Activated CD4-positive, alpha-beta T cell treated with anti-CD3 and anti-CD28 coated beads, Interleukin-10, Interleukin-2, amounts not matched to agents 100 ng/mL and 50 ng/mL, durations not matched to agents 16 hours and 8 hours (primary cell): ENCODE measurements around the gene UBE2Q2.
"Not testable (repeated sequence)": the region's sequence is repeated elsewhere in the genome, so short reads cannot be mapped to it uniquely, and the experiment has no call there.

Experiments used
- DNase-seq: peaks from one replicate; pipeline ENCODE4 v3.0.0-alpha.2; 2020

The UBE2Q2 gene

DNA sequence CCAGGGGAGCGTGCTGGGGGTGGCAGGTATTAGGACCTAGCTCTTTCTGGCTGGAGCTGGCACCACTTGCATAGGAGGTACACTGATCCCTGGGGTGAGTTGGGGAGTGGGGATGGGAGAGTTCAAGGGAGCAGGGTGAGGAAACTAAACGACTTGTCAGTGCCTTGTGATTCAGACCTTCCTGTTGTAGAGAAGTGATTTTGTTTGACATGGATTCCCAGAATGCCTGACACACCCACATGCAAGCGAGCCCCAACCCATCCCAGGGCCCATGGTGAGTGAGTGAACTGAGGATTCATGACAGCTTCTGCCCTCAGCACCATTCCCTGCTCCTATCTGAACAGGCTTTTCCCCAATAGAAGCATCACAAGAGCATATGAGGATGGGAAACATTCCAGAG is 15.6 kb upstream of the UBE2Q2 start:
- no peak for DNase-seq

DNA sequence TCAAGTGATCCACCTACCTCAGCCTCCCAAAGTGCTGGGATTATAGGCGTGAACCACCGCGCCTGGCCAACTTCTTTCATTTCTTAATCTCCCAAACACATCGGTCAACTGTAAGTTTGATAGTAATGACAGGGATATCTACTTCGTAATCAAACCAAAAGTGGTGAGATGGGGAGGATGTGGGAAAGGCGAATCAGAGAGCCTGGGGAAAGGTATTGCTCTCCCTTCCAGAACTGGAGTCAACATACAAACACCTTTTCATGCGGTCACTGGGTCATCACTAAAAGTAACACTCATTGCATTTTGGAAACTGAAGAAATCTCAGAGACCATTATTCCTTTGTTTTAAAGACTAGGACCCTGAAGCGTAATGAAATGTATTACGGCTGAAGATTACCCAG is 14.8 kb upstream of the UBE2Q2 start:
- DNase-seq, result peak; percentile 36

DNA sequence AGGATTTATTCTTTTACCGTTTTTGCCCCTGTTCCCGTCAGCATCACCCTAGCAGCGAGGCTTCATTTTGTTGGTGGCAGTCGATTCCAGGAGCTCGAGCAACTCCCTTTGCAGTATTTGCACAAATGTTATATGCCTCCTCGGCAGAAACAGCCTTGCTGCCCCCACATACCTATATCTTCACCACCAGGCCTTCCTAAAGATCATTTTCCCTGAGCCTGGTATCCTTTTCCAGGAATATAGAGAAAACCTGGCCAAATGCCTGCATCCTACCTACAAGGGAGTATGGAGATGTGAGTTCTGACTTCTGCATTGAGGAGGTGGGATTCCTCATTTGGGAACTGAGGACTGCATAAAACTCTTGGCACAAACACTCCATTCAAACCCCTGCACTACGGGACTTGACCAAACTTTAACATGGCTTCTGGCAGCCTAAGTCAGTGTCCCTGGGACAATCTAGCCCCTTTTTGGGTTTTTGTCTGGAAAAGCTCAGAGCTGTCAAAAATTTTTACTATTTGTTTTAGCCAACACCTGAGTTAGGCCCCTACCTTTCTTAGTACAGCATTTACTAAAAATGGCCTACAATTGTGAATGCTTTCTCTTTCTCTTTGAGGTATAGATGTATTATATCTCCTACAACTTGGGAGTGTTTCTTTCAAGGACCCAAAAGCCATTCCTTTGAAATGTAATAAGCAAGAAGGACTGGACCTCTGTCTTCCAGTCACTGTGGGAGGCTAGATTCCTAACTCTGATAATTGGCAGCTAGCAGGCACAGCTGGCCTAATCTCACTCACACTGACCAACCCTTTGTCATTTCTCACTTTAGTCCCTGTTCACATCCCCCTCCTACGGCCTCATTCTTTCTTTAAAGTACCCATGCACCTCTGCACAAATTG is 12.1 kb upstream of the UBE2Q2 start:
- DNase-seq, result no peak

DNA sequence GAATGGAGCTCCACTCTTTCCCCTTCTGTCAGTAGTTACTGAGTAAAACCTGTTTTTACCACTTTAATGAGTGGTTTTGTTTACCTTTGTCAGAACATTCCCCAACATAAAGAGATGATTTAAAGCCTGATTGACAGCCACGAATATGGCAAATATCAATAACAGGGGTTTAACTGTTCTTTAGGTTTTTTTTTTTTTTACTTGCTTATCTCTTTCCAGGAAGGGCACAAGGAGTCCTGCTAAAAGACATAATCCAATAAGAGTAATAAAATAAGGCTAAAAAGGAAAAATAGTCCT is 11.5 kb upstream of the UBE2Q2 start:
- DNase-seq, result no peak

DNA sequence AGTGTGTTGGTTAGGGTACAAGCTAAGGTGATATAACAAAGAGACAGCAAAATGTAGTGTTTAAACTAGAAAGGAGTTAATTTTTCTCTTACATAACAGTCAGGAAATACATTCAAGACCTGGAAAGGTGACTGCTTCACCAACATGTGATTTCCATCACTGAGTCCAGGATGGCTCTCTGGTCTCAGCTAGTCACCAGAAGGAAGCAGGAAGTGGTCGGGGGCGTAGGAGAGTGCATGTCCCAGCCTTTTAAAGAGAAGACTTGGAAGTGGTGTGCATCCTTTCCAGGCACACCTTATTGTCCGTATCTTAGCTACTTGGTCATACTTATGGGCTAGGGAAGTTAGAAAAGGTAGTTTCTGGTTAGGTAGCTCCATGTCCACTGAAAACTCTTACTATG is 11.1 kb upstream of the UBE2Q2 start:
- no peak for DNase-seq

DNA sequence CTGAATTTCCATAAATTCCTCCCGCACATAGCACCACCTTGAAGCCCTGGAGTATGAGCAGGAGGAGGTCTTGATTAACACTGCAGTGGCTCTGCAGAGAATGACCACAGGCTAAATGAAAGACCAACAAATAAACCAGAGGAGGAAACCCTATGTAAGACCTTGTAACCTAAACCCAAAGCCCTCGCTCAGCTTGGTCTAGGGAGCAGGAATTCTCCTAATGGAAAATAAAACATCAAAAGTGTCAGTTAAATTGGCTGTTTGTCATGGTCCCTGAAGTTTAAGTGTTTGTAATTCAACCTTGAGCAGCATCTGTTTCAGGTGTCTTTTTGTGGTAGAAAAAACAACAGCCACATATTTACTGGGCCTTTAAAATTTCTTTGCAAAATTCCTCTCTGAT is 9.2 kb upstream of the UBE2Q2 start:
- DNase-seq, result no peak

DNA sequence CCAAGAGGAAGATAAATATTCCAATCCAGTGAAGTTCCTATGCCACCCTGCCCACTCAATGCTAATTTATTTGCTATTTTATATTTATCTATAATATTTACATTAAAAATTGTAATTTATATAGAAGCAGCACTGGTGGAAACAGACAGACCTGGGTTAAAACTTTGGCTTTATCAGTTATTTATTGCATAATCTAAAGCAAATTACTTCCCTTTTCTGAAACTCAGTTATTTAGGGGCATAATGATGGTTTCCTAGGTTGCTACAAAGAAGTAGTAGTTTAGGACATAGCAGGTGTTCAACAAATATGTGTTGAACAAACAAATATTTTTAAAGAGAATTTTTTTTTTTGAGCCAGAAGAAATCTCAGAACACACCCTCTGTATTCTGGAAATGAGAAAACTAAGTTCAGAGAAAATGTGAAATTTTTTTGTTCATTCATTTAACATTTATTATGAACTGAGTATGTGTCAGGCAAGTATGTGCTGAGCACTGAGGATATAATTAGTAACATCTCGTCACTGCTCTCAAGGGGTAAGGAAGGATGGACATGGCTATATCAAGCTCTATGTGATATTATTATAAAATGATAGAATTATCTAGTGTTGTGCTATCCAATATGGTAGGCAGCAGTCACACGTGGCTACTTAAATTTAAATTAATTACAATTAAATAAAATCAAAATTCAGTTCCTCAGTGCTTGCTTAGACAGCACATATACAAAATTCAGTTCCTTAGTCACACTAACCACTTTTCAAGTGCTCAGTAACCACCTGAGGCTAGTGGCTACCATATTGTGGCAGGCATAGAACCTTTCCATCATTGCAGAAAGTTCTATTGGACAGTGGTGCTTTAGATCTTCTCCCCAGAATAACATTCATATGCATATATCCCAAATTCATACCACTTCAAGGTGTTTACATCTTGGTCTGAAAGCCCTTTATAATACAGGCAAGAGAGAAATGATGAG is 7.0 kb upstream of the UBE2Q2 start:
- DNase-seq, result peak; percentile 25

DNA sequence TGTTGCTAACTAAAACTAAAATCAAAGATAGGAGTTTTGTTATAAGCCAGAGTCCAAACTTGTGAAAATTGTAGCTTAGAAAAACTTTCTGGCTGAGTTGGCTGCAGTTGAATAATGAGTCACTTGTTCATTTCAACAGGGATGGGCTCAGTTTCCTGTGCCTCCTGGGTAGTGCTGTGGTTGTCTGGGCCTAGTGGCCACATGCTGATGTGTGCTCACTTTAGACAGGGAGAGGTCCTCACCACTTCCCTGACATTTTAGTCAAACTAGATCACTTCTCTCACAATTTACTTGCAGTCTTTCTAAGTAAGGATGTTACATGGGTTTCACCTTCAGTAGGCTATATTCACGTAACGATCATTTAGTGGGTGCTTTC is 6.3 kb upstream of the UBE2Q2 start:
- DNase-seq, result peak; percentile 97

DNA sequence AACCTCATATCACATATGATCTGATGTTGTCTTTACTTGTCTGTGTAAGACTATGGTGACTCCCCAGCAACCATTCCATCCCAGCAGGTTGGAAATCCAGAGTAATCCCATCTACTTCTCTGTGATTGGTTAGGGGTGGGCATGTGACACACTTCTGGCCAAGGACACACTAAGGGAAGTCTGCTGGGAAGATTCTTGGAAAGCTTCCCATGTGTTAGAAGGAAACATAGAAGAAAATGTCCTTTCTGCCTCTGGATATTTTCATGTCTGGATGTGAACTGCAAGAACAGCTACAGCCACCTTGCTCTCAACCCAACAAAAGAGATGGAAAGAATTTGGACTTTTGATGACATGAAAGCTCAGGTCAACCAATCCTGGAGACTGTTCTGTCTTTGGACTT is 2.6 kb upstream of the UBE2Q2 start:
- no peak for DNase-seq

DNA sequence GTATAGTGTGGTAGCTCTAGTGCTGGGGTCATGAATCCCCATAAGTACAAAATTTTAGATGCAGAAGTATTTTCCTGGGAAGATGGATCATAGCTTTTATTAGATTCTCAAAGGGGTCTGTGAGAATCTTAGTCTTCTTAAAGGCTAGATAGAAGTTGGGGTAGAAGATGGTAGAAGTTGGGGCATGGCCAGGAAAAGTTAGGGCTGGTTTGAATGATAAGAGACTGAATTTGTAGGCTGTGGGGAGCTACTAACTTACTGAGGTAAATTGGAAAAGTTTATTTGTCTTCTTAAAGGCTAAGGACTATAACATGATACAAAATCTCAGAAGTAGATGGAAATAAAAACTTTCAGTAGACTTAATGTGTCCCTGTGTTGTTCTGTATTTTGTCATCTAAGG is 1.6 kb upstream of the UBE2Q2 start:
- no peak for DNase-seq

DNA sequence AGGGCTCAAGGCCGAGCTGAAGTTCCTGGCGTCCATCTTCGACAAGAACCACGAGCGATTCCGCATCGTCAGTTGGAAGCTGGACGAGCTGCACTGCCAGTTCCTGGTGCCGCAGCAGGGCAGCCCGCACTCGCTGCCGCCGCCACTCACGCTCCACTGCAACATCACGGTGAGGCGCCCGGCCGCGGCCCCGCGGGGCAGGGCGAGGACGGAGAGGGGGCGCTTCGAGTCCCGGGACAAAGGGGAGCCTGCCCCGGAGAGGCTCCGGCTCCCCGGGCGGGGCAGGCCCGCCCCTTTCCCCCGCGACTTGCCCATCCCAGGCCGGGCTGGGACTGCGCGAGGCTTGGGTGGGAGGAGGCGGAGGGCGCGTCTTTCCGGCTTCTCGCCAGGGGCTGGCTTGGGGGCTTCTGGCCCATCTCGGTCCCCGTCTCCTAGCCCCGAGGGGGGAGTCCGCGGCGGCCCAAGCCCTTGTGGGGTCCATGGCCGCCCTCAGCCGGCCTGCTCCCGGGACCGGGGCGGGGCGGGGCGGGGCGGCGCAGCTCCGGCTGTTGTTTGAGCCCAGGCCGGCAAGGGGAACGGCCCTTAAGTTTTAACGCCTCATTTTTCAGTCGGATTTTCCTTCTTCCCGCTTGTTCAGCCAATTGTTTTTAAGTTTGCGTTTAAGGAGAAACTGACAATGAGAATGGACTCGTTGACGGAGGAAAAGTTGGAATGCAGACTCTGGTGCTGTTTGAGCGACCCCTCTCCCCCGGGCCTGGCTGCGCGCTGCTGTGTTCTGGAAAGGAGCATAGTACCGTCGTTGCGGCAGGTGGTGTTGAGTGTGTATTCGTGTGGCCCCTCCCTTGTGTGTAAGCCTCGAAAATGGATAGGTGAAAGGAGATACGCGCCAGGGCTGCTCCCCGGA is 683 bp downstream of the UBE2Q2 start:
- DNase-seq, result peak; percentile 53

DNA sequence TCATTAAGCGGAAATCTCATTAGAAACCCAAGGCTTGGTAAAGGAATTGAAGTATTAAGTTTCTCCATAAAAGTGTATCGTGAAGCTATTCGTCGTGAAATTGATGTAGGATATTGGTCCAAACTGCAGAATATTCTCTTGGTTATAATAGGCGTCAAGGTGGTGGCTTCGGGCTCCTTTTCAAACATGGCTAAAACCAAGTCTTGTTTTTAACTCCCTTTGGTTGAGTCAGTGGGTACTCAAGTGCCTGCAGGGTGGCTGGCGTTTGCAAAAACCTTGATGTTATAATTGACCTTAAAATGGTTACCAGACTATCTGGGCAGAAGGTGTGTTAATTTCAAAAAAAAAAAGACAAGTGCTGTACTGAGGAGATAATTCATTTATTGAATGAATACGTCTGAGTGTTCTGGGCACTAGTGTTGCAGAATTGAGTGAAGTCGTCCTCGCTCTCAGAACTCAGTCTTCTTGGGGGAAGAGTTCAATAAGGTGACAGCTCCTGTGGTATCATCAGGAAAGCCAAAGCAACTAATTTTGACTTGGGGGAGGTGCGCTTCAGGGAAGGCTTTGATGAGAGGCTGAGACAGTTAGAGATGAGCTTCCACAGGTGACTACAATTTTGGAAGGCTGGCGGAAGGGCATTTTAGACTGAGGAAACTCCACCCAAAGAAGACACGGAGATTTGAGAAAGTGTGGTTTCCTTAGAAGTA is 1.5 kb downstream of the UBE2Q2 start:
- DNase-seq, result peak; percentile 21

DNA sequence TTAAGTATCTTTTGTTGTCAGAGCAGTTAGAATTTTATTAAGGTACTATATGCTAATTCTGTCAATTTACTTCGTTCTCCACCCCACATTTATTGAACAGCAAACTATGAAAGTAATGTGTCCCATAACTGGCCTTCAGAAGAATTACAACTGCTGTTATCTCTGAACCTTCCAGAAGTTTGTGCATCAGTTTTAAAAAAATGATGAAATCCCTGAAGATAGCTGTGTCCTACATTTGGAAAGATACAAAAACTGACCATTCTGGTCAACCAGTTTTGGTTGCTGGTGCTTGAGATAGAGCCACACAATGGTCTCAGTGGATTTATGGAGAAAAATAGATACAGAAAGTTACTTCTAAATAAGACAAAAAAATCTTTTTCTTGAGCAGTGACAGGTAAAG is 5.9 kb downstream of the UBE2Q2 start:
- no peak for DNase-seq

DNA sequence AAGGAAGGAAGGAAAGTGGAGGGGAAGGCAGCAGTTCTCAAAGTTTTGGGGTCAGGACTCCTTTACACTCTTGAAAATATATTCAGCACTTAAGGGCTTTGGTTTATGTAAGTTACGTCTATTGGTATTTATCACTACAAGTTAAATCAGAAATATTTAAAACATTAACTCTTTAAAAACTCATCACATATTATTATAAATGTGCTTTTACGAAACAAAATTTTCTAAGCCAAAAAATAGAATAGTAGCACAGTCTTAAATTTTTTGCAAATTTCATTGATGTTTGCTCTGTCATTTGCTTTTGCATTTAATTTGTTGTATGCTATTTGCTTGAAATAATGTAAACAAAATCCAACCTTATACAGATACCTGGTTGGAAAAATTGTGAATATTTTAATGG is 7.5 kb downstream of the UBE2Q2 start:
- no peak for DNase-seq

DNA sequence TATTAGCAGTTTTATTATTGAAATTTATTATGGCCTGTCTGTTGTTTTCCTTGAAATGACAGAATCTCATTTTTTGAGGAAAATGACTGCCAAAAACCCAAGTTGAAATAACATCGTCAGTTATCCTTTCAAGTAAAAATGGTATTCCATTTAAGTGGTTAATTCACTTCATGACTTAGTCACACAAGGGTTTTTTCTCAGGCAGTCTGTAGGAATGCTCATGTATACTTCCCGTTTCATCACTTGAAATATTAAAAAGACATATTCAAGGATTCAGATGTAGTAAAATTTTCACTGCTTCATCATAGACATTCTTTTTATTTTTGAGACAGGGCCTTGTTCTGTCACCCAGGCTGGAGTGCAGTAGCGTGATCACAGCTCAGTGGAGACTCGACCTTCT is 8.3 kb downstream of the UBE2Q2 start:
- not testable (repeated sequence) for DNase-seq

DNA sequence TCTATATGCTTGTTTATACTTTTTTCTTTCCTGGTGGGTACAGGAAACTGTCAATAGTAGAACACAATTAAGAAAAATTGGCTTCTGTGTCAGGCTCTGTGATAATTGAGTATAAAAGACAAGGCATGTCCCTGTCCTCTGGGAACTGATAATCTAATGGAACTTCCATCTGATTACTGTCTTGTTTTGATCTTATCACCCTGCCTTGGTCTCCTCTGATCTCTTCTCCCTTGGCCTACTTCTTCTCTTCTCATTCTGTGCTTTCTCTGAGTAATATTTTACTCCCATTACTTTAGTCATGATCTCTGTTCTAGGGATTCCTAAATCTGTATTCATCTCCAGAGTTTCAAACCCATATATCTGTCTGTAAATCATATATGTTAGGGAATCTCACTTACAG is 14.6 kb downstream of the UBE2Q2 start:
- DNase-seq, result no peak

DNA sequence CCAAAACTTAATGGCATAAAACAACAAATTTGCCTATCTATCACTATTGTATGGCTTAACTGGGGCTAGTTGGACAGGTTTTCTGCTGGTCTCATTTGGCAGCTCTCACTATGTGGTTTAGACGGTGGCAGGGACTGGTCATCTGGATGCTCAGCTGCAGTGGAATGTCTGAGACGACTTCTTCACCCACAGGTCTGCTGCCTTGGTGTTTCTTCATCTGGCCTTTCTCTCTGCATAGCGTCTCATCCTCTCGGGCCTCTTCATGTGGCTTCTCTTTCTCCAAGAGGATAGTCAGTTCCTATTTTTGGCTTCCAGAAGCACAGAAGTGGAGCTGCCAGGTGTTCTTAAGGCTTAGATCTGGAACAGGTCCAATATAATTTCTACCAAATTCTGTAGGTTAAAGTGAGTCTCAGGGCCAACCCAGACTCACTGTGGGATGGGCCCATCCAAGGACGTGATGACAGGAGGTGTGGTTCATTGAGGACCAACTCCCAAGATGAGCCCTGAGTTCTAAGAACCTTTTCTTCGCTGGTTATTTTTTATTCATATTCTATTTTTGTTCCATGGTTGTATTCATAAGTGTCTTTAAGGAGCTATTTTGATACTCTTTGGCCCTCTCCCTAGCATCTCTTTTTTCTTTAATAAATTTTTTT is 18.6 kb downstream of the UBE2Q2 start:
- no peak for DNase-seq

DNA sequence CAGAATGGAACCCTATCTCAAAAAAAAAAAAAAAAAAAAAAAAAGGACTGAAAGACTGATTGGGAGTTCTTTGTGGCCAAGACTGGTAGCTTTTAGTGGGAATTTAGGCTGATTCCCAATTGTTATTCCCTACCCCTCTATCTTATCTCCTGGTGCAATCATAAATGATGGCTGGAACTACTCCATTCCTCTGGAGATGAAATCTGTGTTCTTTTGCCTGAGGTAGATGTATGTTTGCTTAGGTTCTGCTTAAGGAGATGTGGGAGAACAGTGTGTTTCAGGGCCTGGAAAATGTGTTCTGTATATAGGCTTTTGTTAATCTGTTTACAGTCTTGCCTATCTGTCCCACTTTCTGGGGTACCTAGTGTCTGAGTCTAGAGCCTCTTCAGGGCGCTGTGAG is 19.5 kb downstream of the UBE2Q2 start:
- DNase-seq, result no peak

DNA sequence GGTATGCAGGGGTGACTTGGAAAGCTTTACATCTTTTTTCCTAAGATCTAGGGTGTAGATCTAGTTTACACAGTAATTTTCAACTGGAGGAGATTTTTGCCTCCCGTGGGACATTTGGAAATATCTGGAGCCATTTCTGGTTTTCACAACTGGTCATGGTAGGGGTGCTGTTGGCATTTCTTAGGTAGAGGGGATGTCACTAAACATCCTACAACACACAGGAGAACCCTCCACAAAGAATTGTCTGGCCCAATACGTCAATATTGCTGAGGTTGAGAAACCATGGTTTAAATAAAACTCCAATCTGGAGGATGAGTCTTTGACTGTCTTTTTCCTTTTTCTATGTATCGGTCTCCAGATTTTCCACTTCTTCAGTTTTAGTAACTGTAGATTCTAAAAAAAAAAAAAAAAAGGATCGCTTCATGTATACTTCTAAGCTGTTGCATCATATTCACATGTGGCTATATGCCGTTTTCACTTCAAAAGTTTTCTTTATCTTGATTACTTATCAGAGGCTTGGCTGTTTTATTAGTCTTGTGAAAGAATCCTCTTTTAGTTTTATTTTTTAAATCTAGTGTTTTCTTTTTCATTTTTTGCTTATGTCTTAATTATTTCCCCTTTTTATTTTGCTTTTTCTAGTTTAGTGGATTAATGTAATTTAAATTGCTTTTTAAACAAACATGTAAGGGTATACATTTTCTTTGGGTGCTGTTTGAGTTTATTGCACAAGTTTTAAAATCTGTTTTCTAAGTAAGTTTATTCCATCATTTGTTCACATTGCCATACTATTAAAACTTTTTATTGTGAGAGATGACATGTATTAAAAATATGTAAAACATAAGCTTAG is 21.2 kb downstream of the UBE2Q2 start:
- DNase-seq, result no peak

DNA sequence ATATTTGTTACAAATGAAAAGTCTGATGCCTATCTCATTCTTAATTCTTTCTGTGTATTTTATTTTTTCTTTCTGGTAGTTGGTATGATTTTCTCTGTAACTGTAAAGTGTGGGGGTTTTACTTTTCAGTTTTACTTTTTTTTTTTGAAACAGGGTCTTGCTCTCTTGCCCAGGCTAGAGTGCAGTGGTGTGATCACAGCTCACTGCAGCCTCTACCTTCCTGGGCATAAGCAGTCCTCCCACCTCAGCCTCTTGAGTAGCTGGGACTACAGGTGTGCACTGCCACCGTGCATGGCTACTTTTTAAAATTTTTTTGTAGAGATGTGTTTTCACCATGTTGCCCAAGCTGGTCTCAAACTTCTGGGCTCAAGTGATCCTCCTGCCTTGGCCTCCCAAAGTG is 22.8 kb downstream of the UBE2Q2 start:
- not testable (repeated sequence) for DNase-seq

DNA sequence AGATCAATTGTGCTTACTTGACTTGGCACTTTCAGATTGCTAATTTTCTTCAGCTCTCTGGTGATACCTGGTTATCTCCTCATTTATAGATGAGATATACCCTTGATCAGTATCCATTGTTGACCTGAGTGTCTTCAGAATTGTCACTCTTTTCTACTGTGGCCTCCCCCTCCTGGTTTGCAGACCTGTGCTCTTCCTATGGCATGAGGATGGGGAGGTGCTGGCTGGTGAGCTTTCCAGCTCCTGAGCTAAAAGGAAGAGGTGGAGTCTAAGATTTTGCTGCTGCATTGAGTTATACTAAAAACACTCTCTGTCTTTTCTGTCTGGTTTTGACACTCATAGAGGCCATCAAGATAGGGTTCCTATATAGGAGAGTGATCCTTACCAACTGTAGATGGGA is 23.7 kb downstream of the UBE2Q2 start:
- DNase-seq, result no peak
